GM19099 (cell line): ENCODE results near the gene STIM2.

Source experiments
- POLR2A ChIP-seq: IDR thresholded peaks from 3 replicates; pipeline ENCODE4 v1.6.1; 2011; ENCODE audit warnings: low read depth; ENCODE audit not compliant: insufficient read length; ENCODE audit errors: extremely low read depth

Gene STIM2

GRCh38 chr4:26943391-26943790, 82.8 kb downstream of the STIM2 start:
- TF ChIP-seq POLR2A = no peak

GRCh38 chr4:26945794-26946193, 85.2 kb downstream of the STIM2 start:
- no peak for TF ChIP-seq POLR2A

GRCh38 chr4:26947318-26947717, 86.7 kb downstream of the STIM2 start:
- TF ChIP-seq POLR2A = no peak

- TF ChIP-seq POLR2A = no peak
Measured at GRCh38 chr4:26950446-26950845, 89.8 kb downstream of the STIM2 start.

- TF ChIP-seq POLR2A = no peak
Measured at GRCh38 chr4:26952891-26953290, 92.2 kb downstream of the STIM2 start.

- no peak for TF ChIP-seq POLR2A
Measured at GRCh38 chr4:26953366-26953765, 92.7 kb downstream of the STIM2 start.

- TF ChIP-seq POLR2A = no peak
Measured at GRCh38 chr4:26953770-26954423, 93.3 kb downstream of the STIM2 start.

- TF ChIP-seq POLR2A = no peak
Measured at GRCh38 chr4:26955241-26955640, 94.6 kb downstream of the STIM2 start.

- TF ChIP-seq POLR2A = no peak
Measured at GRCh38 chr4:26958925-26959653, 98.4 kb downstream of the STIM2 start.

GRCh38 chr4:26959654-26960047, 99.0 kb downstream of the STIM2 start:
- no peak for TF ChIP-seq POLR2A

- no peak for TF ChIP-seq POLR2A
Measured at GRCh38 chr4:26962720-26963119, 102.1 kb downstream of the STIM2 start.

- no peak for TF ChIP-seq POLR2A
Measured at GRCh38 chr4:26964512-26964911, 103.9 kb downstream of the STIM2 start.

- no peak for TF ChIP-seq POLR2A
Measured at GRCh38 chr4:26964994-26965393, 104.4 kb downstream of the STIM2 start.

GRCh38 chr4:26978387-26979053, 117.9 kb downstream of the STIM2 start:
- TF ChIP-seq POLR2A = no peak

GRCh38 chr4:26984896-26985295, 124.3 kb downstream of the STIM2 start:
- TF ChIP-seq POLR2A = no peak

- no peak for TF ChIP-seq POLR2A
Measured at GRCh38 chr4:26985873-26986272, 125.2 kb downstream of the STIM2 start.
